NCI-H1417 treated with DMSO at 0.1 percent for 48 hours (cell line): ENCODE data around the gene EPOP.

Experiments
- DNase-seq: peaks from one replicate; lab custom pipeline; 2025; lab: John Stamatoyannopoulos, UW

EPOP gene

GRCh38 chr17:38674749-38675615, at the start of gene EPOP:
EPOP (minus strand) TSS chr17:38674957; CDS start chr17:38674495, 462 bp downstream.
- peak; percentile 71 for DNase-seq

GRCh38 chr17:38721802-38722201, 47.0 kb upstream of the EPOP start:
- DNase-seq, result no peak

GRCh38 chr17:38720941-38721340, 46.2 kb upstream of the EPOP start:
- no peak for DNase-seq

- no peak for DNase-seq
Measured at GRCh38 chr17:38719943-38720641, 45.3 kb upstream of the EPOP start.

GRCh38 chr17:38719289-38719942, 44.7 kb upstream of the EPOP start:
- DNase-seq, result no peak

- no peak for DNase-seq
Measured at GRCh38 chr17:38717139-38717745, 42.5 kb upstream of the EPOP start.

GRCh38 chr17:38716368-38717005, 41.7 kb upstream of the EPOP start:
- DNase-seq, result no peak

- DNase-seq, result no peak
Measured at GRCh38 chr17:38715216-38715943, 40.6 kb upstream of the EPOP start.

- DNase-seq, result no peak
Measured at GRCh38 chr17:38713456-38714075, 38.8 kb upstream of the EPOP start.

- no peak for DNase-seq
Measured at GRCh38 chr17:38712593-38712992, 37.8 kb upstream of the EPOP start.

GRCh38 chr17:38711792-38712571, 37.2 kb upstream of the EPOP start:
- no peak for DNase-seq

- DNase-seq, result no peak
Measured at GRCh38 chr17:38710985-38711384, 36.2 kb upstream of the EPOP start.

- no peak for DNase-seq
Measured at GRCh38 chr17:38710604-38710962, 35.8 kb upstream of the EPOP start.

- DNase-seq, result no peak
Measured at GRCh38 chr17:38709864-38710603, 35.3 kb upstream of the EPOP start.

GRCh38 chr17:38709104-38709820, 34.5 kb upstream of the EPOP start:
- DNase-seq, result no peak

- no peak for DNase-seq
Measured at GRCh38 chr17:38707678-38708351, 33.1 kb upstream of the EPOP start.

- no peak for DNase-seq
Measured at GRCh38 chr17:38706505-38707216, 31.9 kb upstream of the EPOP start.
